GM18861 (cell line): Measurements from ENCODE around the gene CUEDC1.

Source experiments
- ATAC-seq: cut with Tn5 transposase; IDR thresholded peaks from one replicate; pipeline ENCODE4 v1.9.1; 2021; ENCODE audit not compliant: unreplicated experiment

The CUEDC1 gene

GRCh38 chr17:57866319-57866718, 88.9 kb downstream of the CUEDC1 start:
- no peak for ATAC-seq

- no peak for ATAC-seq
Observed at GRCh38 chr17:57864273-57864672, 90.9 kb downstream of the CUEDC1 start.

GRCh38 chr17:57862694-57863667, 92.2 kb downstream of the CUEDC1 start:
- ATAC-seq, result no peak

- no peak for ATAC-seq
Observed at GRCh38 chr17:57861790-57862693, 93.2 kb downstream of the CUEDC1 start.

GRCh38 chr17:57861000-57861789, 94.0 kb downstream of the CUEDC1 start:
- no peak for ATAC-seq

- ATAC-seq, result no peak
Observed at GRCh38 chr17:57860414-57860999, 94.7 kb downstream of the CUEDC1 start.

- no peak for ATAC-seq
Observed at GRCh38 chr17:57859601-57860413, 95.4 kb downstream of the CUEDC1 start.

GRCh38 chr17:57858838-57859237, 96.4 kb downstream of the CUEDC1 start:
- ATAC-seq, result no peak

- no peak for ATAC-seq
Observed at GRCh38 chr17:57856792-57857620, 98.2 kb downstream of the CUEDC1 start.

- no peak for ATAC-seq
Observed at GRCh38 chr17:57855391-57856035, 99.7 kb downstream of the CUEDC1 start.

- ATAC-seq, result no peak
Observed at GRCh38 chr17:57853695-57854094, 101.5 kb downstream of the CUEDC1 start.

GRCh38 chr17:57852955-57853328, 102.3 kb downstream of the CUEDC1 start:
- ATAC-seq, result no peak

GRCh38 chr17:57852092-57852954, 102.9 kb downstream of the CUEDC1 start:
- no peak for ATAC-seq

- peak; percentile 84 for ATAC-seq
Observed at GRCh38 chr17:57849874-57850754, 105.1 kb downstream of the CUEDC1 start, which contains the start of gene MRPS23. Gene MRPS23 (minus strand): TSS chr17:57850044. CDS start chr17:57850010, 34 bp downstream.

- ATAC-seq, result no peak
Observed at GRCh38 chr17:57849163-57849873, 105.9 kb downstream of the CUEDC1 start.
